NCI-H2171 (cell line): ENCODE measurements around the gene EVPLL.
"Not testable (repeated sequence)": the region's sequence is repeated elsewhere in the genome, so short reads cannot be mapped to it uniquely, and the experiment has no call there.

Experiments
- DNase-seq: peaks from one replicate; lab custom pipeline; 2025; lab: John Stamatoyannopoulos, UW

EVPLL gene

DNA sequence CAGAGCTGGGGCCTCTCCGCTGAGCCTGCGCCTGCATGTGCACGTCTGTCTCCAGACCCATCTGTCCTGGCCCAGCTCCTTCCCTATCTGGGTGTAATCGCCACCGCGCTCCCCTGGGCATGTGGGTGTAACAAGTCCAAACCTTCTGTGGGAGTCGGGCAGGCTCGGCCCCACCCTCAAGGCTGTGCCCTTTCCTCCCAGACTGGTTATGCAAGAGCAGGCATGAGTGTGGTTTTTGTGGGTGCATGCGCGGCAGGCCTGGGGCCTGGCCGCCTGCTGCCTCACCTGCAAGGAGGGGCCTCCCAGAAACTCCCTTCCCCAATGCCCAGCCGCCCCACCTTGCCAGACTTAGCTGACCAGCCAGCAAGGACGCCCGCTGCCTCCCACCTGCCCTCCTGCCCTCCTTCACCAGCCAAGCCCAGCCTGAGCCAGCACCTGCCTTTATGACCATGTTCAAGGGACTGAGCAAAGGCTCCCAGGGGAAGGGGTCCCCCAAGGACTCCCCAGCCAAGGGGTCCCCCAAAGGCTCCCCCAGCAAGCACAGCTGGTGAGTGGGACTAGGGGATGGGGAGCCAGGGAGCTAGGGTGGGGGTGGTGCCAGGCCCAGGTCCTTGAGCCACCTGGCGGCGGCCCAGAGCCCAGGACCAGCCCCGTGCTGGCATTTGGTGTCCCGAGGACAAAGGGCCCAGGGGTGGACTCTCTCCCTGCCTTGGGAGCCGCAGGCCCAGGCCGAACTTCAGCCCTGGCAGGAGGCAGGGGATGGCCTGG lies at the start of gene EVPLL:
Gene EVPLL (plus strand): TSS at position 342 of the 768 bp plus-strand sequence. CDS start 3,160 bp downstream, outside the sequence.
- DNase-seq, result peak; percentile 82

DNA sequence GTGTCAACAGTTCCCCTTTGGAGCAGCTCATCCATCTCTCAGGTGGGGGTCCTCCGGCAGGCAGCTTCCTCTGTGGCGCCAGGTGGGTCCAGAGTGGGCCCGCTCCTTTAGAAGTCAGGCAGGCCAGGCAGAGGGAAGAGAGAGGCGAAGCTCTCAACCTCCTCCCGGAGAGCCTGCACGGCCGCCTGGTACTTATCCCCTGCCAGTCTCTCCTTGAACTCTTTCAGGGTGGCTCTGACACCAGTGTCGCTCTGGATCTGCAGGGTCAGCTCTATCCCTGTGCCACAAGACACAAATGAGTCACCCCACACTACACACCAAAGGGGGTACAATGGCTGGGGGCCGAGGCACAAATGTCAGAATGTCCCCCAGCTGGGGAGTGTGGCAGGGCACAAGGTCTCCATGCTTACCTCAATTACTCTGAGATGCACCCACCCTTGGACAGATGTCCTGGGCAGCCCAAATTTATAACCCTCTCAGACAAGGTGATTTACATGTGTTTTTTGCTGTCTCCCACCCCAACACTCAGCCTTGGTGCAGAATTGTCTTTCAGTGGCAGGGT lies 48.9 kb upstream of the EVPLL start:
- DNase-seq, result no peak

DNA sequence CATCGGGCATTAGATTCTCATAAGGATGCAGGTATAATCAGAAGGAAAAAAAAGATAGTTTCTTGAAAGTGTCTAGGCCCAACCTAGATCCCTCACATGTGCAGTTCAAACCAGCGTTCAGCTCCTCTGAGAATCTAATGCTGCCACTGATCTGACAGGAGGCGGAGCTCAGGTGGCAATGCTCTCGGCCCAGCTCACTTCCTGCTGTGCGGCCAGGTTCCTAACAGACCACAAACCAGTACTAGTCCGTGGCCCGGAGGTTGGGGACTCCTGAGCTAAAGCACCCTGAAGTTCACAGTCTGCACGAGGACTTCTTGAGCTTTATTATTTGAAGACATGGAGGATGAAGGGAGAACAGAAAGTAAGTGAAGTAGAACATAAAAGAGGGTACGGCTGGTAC lies 45.7 kb upstream of the EVPLL start:
- DNase-seq, result no peak

DNA sequence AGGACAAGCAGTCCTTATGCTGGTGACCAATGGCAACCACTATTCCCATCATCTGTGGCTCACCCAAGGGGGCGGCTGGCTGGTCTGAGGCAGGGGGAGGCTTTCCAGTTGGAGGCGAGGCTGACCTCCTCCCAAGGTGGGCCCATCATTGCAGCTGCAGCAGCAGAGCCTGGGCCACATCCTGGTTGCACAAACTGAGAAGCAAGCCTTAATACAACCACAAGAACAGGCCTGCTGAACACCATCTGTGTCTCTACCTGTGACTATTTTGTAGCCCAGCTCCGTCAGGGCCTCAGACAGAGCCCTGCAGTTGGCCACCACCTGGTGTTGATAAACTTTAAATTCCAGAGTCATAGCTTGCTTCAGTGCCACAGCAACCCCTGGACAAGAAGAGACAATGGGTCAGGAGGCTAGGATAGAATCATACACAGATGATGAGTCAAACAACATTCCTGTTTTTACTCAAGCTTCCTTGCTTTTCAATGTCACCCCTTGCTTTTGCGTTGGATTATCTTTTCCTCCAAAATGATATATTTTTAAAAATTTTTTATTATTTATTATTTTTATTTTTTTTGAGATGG lies 44.6 kb upstream of the EVPLL start:
- no peak for DNase-seq

DNA sequence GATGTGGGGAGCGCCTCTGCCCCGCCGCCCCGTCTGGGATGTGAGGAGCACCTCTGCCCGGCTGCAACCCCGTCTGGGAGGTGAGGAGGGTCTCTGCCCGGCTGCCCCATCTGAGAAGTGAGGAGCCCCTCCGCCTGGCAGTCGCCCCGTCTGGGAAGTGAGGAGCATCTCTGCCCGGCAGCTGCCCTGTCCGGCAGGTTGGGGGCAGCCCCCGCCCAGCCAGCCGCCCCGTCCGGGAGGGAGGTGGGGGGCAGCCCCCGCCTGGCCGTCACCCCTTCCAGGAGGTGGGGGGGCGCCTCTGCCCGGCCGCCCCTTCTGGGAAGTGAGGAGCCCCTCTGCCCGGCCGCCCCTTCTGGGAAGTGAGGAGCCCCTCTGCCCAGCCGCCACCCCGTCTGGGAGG lies 39.4 kb upstream of the EVPLL start:
- not testable (repeated sequence) for DNase-seq

DNA sequence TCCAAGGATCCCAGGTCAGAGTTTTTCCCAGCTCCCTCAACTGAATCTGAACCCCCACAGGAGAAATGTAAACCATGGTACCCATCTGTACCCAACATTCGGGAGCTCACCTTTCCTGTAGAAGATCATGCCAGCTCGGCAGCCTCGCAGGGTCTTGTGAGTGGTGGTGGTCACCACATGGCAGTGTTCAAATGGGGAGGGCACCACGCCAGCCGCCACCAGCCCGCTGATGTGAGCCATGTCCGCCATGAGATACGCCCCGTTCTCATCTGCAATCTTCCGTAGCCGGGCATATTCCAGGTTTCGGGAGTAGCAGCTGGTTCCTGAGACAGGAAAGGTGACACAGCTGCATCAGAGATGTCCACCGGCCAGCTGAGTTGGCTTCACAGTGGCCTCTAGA lies 37.6 kb upstream of the EVPLL start:
- DNase-seq, result no peak

DNA sequence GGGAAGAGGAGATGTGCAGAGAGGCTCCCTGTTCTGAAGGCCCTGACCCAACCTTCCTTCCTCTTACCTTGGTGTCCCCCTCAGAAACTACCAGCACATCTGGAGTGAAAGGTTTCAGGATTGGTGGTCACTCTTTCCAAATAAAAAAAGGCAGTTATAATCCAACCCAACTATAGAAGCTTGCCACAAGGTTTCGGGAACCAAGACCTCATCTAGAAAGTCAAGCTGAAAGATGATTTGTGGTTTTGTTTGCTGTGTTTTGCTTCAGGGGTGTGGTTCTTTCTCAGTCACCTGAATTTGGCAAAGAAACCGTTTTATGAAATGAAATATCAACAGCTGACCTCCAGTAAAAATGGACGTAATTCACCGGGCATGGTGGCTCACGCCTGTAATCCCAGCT lies 33.6 kb upstream of the EVPLL start:
- no peak for DNase-seq

DNA sequence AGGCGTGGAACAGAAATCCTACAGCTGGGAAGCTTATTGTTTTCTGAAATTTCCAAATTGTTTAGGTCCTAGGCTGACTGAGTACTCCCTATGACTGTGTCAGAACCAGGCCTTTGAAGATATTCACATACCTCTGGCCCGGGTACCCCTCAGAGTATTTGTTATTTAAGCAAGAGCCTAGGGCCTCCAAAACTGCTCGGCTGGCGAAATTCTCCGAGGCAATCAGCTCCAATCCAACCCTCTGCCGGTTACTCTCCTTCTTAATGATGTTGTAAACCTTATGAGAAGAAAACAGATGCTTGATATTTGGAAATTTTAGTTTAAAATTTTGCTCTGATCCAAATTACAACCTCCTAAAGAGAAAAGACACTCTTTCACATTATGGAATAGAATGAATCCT lies 24.0 kb upstream of the EVPLL start:
- no peak for DNase-seq

DNA sequence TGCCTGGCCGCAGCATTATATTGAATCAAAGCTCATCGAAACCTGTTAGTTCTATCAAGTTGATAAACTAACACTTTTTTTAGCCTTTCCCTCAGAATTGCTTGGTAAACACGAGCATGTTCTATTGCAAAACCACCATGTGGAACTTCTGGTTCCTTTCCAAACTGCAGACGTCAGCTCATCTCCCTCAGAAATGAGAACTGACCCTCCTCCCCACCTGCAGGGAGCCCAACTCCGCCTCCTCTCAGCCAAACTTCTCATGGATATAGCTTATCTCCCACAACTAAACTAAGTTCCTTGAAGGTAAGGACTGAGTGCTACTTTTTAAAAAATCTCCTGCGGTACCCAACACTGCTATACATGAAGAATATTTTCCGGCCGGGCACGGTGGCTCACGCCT lies 21.0 kb upstream of the EVPLL start:
- DNase-seq, result no peak

DNA sequence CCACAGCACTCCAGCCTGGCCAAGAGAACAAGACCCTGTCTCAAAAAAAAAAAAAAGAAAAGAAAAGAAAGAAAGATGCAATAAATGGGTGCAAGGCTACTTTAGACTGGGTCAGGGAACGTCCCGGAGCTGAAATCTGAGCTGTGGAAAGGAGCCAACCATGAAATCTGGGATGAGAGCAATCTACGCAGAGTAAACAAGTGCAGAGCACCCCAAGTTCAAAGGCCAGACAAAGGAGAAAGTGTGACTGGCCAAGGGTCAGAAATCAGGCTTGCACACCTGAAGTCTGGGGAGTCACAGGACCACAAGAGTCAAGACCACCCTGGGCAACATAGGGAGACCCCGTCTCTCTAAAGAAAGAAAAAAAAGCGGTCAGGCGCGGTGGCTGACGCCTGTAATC lies 17.1 kb upstream of the EVPLL start:
- DNase-seq, result no peak

DNA sequence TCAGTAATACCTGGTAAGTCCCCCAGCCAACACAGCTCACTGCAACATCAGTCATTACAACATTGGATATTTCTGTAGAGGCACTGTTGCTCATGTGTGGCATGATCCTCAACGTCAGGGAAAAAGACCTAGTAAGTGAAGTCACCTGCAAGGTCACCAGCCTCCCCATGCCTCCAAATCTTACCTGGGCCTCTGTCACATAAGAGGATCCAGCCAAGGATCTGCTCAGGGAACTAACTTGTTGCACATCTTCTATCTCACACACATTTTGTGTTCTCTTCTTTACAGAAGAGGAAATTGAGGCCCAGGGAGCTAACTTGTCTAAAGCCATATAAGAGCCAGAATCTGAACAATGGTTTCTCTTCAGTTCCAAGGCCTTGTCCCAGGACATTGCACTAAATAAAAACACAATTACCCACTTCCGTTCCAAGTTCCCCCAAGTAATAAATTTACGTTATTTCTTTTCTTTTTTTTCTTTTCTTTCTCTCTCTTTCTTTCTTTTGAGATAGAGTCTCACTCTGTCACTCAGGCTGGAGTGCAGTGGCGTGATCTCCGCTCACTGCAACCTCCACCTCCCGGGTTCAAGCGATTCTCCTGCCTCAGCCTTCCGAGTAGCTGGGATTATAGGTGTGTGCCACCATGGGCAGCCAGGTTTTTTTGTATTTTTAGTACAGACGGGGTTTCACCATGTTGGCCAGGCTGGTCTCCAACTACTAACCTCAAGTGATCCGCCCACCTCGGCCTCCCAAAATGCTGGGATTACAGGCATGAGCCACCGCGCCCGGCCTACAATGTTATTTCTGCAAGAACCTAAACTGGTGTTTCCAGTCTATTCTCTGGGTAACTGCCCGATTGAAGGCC lies 15.5 kb upstream of the EVPLL start:
- no peak for DNase-seq

DNA sequence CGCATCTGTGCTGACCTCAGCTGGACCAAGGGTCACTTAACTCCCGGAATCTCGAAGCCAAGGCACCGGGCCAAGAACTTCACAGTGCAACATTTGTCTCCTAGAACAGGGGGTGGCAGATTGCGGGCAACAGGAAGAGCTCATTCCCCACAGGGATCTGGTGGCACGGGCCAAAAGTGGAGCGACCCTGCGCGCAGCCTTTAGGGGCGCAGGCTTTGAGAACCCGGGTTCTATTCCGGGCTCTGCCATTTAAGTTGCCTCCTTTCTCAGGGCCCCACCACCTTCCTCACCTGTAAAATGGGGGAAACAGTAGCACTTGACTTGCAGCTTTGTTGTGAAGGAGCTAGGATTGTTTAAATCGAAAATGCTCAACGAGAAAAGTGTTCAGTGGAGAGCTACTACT lies 14.9 kb upstream of the EVPLL start:
- DNase-seq, result peak; percentile 9

DNA sequence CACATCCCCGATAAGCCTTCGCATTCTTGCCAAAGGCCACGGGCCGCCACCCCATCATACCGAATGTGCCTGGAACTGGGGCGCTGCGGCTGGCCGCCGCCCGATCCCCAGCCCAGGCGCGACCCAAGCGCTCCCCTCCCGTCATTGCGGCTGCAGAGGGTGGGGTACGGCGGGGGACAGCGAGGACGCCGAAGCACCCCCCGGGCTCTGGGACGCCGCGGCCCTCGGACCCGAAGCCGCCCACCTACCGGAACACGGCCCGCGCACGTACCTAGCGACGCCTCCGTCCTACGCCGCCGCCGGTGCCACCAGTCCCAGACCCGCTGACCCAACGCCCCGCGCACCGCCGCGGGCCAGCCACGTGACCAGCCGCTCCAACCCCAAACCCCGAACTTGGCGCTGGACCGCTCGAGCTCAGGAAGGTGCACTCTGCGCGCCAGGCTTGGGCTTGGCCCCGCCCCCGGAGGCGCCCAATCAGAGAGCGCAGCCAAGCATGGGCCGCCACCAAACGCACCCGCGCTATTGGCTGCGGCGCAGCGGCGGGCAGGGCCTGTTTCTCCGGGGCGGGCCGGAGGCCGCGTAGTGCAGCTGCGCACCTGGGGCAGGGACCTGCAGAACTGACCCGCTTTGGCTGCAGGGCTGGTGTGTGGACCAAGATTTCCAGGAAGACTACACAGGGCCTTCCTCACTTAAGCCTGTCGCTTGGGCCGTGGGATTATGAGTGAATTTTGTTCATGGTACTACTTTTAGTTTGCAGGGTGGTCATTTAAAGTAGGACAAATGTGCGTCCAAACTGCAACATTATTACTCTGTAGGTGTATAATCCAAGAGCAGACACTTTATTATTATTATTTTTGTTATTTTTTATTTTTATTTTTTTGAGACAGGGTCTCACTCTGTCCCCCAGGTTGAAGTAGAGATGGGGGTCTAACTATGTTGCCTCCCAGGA lies 14.2 kb upstream of the EVPLL start, which contains the start of gene SHMT1:
Gene SHMT1 (minus strand): TSS at position 450 of the 949 bp plus-strand sequence. CDS start 7,569 bp downstream, outside the sequence.
- peak; percentile 90 for DNase-seq

DNA sequence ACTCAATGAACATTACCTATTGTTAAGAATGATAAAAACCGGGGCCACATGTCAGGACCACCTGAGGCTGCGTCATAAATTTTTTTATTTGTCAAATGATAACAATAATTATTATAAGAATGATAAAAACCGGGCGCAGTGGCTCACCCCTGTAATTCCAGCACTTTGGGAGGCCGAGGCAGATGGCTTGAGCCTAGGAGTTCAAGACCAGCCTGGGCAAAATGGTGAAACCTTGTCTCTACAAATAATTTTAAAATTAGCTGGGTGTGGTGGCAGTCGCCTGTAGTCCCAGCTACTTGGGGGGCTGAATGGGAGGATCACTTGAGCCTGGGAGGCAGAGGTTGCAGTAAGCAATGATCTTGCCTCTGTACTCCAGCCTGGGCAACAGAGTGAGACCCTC lies 13.4 kb upstream of the EVPLL start:
- DNase-seq, result no peak

DNA sequence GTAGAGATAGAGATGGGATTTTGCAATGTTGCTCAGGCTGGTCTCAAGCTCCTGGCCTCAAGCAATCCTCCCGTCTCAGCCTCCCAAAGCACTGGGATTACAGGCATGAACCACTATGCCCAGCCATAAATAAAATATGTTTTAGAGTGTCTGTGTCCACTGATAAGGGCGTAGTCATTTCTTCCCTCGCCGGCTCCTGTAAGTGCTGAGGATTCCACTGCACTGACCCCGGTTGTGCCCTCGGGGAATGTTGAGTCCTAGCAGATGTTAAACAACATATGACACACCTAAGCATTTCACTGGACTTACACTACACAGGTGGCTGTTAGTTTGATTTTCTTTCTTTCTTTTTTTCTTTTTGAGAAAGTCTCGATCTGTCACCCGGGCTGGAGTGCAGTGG lies 8.6 kb upstream of the EVPLL start:
- no peak for DNase-seq

DNA sequence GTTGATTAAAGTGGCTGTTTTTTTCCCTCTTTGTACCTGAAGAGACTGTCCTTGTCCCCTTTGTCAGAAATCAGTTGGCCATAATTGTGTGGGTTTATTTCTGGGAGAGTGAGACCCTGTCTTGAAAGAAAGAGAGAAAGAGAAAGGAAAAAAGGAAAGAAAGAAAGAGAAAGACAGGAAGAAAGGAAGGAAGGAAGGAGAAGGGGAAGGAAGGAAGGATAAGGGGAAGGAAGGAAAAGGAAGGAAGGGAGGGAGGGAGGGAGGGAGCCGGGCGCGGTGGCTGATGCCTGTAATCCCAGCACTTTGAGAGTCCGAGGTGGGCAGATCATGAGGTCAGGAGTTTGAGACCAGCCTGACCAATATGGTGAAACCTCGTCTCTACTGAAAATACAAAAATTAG lies 6.8 kb upstream of the EVPLL start:
- no peak for DNase-seq

DNA sequence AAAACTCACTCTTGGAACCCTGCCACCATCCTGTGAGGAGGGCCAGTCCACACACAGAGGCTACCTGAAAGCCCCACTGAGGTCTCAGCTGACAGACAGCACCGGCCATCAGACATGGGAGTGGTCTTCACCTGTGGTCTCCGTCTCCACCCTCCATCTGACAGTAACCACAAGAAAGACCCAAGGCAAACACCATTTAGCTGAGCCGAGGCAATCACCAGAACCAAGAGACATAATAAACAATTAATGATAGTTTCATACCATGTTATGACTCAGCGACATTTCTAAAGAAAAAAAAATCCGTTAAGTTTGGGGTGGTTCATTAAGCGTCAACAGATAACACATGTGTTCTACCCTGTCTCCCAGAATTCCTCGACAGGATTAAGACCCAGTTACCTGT lies 6.1 kb upstream of the EVPLL start:
- no peak for DNase-seq

DNA sequence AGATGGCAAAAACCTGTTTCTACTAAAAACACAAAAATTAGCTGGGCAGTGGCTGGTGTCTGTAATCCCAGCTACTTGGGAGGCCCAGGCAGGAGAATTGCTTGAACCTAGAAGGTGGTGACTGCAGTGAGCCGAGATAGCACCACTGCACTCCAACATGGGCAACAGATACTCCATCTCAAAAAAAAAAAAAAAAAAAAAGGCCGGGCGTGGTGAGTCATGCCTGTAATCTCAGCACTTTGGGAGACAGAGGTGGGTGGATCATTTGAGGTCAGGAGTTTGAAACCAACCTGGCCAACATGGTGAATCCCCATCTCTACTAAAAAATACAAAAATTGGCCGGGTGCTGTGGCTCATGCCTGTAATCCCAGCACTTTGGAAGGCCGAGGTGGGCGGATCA lies 4.4 kb upstream of the EVPLL start:
- not testable (repeated sequence) for DNase-seq

DNA sequence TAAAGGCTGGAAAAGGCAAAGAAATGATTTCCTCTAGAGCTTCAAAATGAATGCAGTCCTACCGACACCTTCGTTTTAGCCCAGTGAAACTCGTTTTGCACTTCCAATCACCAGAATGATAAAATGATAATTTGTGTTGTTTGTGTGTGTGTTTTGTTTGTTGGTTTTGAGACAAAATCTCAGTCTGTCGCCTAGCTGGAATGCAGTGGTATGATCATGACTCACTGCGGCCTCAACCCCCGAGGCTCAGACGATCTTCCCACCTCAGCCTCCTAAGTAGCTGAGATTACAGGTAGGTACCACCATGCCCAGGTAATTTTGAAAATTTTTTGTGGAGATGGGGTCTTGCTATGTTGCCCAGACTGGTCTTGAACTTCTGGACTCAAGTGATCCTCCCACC lies 3.4 kb upstream of the EVPLL start:
- DNase-seq, result no peak

DNA sequence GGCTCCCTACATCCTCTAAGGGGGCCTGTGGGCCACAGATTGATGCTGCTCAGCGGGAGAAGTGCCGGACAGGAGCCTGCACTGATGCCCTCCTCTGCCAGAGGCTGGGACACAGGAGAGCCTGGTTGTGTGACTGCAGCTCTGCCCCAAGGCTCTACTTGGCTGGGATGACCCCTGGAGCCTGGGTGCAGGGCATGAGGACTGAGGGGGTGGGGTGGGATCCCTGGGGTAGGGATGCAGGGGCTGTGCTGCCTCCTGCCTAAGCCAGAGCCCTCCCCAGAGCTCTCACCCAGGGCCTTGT lies 577 bp downstream of the EVPLL start:
- DNase-seq, result no peak

DNA sequence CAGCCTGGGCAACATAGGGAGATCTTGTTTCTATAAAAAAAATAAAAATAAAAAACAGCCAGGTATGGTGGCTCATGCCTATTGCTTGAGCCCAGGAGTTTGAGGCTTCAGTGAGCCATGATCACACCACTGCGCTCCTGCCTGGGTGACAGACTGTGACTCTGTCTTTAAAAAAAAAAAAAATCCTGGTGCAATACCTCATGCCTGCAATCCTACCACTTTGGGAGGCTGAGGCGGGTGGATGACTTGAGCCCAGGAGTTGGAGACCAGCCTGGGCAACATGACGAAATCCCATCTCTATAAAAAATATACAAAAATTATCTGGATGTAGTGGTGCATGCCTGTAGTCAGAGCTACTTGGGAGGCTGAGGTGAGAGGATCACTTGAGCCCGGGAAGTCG lies 1.0 kb downstream of the EVPLL start:
- DNase-seq, result not testable (repeated sequence)
